Smooth muscle cell (in vitro differentiated cells): Measurements from ENCODE around the gene TENT5C. TPM values are rescaled to one million over a fixed set of nuclear protein-coding genes. Genes with fewer than 3 reads are reported as not detected.

Source experiments
- DNase-seq: peaks from one replicate; lab custom pipeline; 2025; ENCODE audit not compliant: unreplicated experiment; lab: John Stamatoyannopoulos, UW
- H2AFZ ChIP-seq: fragments of 200-600 bp; sonication (generic); 2 replicates; pipeline ENCODE4 v1.6.0; 2016; ENCODE audit warnings: antibody characterized with exemption, low read depth, mild to moderate bottlenecking
- H3F3A ChIP-seq: fragments of 200-600 bp; sonication (generic); 2 replicates; pipeline ENCODE4 v1.6.0; 2017; ENCODE audit warnings: antibody characterized with exemption, low read depth
- H3K27ac ChIP-seq: fragments of 200-600 bp; sonication (generic); 2 replicates; pipeline ENCODE4 v1.5.1; 2016; ENCODE audit warnings: low read depth, mild to moderate bottlenecking
- H3K27me3 ChIP-seq: fragments of 200-600 bp; sonication (generic); 2 replicates; pipeline ENCODE4 v1.6.1; 2016; ENCODE audit warnings: low read depth, mild to moderate bottlenecking
- H3K36me3 ChIP-seq: fragments of 200-600 bp; sonication (generic); 2 replicates; pipeline ENCODE4 v1.5.1; 2016; ENCODE audit warnings: low read depth
- H3K4me1 ChIP-seq: fragments of 200-600 bp; sonication (generic); 2 replicates; pipeline ENCODE4 v1.5.1; 2016; ENCODE audit warnings: low read depth
- H3K4me2 ChIP-seq: fragments of 200-600 bp; sonication (generic); 2 replicates; pipeline ENCODE4 v1.6.0; 2016; ENCODE audit warnings: mild to moderate bottlenecking
- H3K4me3 ChIP-seq: fragments of 200-600 bp; sonication (generic); 2 replicates; pipeline ENCODE4 v1.5.1; 2016; ENCODE audit warnings: mild to moderate bottlenecking
- H3K79me2 ChIP-seq: fragments of 200-600 bp; sonication (generic); 2 replicates; pipeline ENCODE4 v1.6.0; 2016; ENCODE audit warnings: low read depth, mild to moderate bottlenecking
- H3K9ac ChIP-seq: fragments of 200-600 bp; sonication (generic); 2 replicates; pipeline ENCODE4 v1.6.0; 2016; ENCODE audit warnings: low read depth
- H3K9me3 ChIP-seq: fragments of 200-600 bp; sonication (generic); replicated peaks from 2 replicates; pipeline ENCODE4 v1.5.1; 2016; ENCODE audit warnings: low read depth
- H4K20me1 ChIP-seq: fragments of 200-600 bp; sonication (generic); 2 replicates; pipeline ENCODE4 v1.6.0; 2016; ENCODE audit warnings: low read depth
- WGBS: methylation state at CpG from one replicate; pipeline ENCODE4 v1.1.7; 2016; ENCODE audit warnings: low lambda C conversion rate; 5-methylcytosine and 5-hydroxymethylcytosine counted together
- polyA plus RNA-seq: library from polyadenylated mRNA; unstranded; fragments of >200 nt; fragmentation: Nextera tagmentation; extraction: Ambion mirVana; gene quantifications from 2 replicates; pipeline ENCODE4 v1.2.1, GENCODE V29; 2016
- total RNA-seq: library from RNA; depleted of rRNA; stranded (reverse); fragments of >200 nt; gene quantifications from 2 replicates; pipeline ENCODE4 v1.2.3, GENCODE V29; 2014
- TF ChIP-seq, protein P1 (sequence below): fragments of 200-600 bp; sonication (generic); IDR thresholded peaks from 2 replicates; pipeline ENCODE4 v1.5.1; 2017; ENCODE audit warnings: borderline replicate concordance, mild to moderate bottlenecking, antibody characterized with exemption; ENCODE audit not compliant: insufficient read depth, poor library complexity, severe bottlenecking

TENT5C gene
- total and polyA plus RNA-seq, 2 experiments from 2014 or later = 5.3 to 5.7 TPM

- no peaks in the 10 kb centered on the region for H3K9me3 ChIP-seq
- H3K27me3 ChIP-seq = no peaks in the 10 kb centered on the region
- no peak overlapping the region for H2AFZ ChIP-seq
- H3K27ac ChIP-seq = no peak overlapping the region
- H3K79me2 ChIP-seq = peaks cover 42% of the 10 kb centered on the region
- peaks cover 27% of the 10 kb centered on the region for H3F3A ChIP-seq
- no peak overlapping the region for H3K4me3 ChIP-seq
- H3K4me2 ChIP-seq = no peak overlapping the region
- no peak overlapping the region for H3K9ac ChIP-seq
- TF ChIP-seq, protein P1, sequence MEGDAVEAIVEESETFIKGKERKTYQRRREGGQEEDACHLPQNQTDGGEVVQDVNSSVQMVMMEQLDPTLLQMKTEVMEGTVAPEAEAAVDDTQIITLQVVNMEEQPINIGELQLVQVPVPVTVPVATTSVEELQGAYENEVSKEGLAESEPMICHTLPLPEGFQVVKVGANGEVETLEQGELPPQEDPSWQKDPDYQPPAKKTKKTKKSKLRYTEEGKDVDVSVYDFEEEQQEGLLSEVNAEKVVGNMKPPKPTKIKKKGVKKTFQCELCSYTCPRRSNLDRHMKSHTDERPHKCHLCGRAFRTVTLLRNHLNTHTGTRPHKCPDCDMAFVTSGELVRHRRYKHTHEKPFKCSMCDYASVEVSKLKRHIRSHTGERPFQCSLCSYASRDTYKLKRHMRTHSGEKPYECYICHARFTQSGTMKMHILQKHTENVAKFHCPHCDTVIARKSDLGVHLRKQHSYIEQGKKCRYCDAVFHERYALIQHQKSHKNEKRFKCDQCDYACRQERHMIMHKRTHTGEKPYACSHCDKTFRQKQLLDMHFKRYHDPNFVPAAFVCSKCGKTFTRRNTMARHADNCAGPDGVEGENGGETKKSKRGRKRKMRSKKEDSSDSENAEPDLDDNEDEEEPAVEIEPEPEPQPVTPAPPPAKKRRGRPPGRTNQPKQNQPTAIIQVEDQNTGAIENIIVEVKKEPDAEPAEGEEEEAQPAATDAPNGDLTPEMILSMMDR = no peak
- DNase-seq = no peak
- H3K4me1 ChIP-seq = peaks cover 8% of the 10 kb centered on the region
- peaks cover 24% of the 10 kb centered on the region for H4K20me1 ChIP-seq
- 96% methylated on average over 3 of the region's 3 CpGs for WGBS
- H3K36me3 ChIP-seq = no peaks in the 10 kb centered on the region
Measured at GRCh38 chr1:117616356-117616755, 10.5 kb downstream of the TENT5C start.

- no peak for DNase-seq
- no peak overlapping the region for H2AFZ ChIP-seq
- no peaks in the 10 kb centered on the region for H3K27me3 ChIP-seq
- H3K79me2 ChIP-seq = peaks cover 42% of the 10 kb centered on the region
- H3F3A ChIP-seq = peaks cover 25% of the 10 kb centered on the region
- peaks cover 24% of the 10 kb centered on the region for H4K20me1 ChIP-seq
- no peak overlapping the region for H3K4me3 ChIP-seq
- H3K4me1 ChIP-seq = peaks cover 8% of the 10 kb centered on the region
- no peaks in the 10 kb centered on the region for H3K9me3 ChIP-seq
- 84% methylated on average over 6 of the region's 6 CpGs for WGBS
- no peak overlapping the region for H3K27ac ChIP-seq
- no peaks in the 10 kb centered on the region for H3K36me3 ChIP-seq
- H3K9ac ChIP-seq = no peak overlapping the region
- H3K4me2 ChIP-seq = no peak overlapping the region
- TF ChIP-seq, protein P1 = no peak
Measured at GRCh38 chr1:117616967-117617366, 11.1 kb downstream of the TENT5C start.

- H3K36me3 ChIP-seq = no peaks in the 10 kb centered on the region
- no peak overlapping the region for H3K27ac ChIP-seq
- H4K20me1 ChIP-seq = peaks cover 20% of the 10 kb centered on the region
- no peak for DNase-seq
- H3K4me3 ChIP-seq = no peak overlapping the region
- no peaks in the 10 kb centered on the region for H3K27me3 ChIP-seq
- H2AFZ ChIP-seq = no peak overlapping the region
- no peak overlapping the region for H3K9ac ChIP-seq
- no peak overlapping the region for H3K4me2 ChIP-seq
- H3K4me1 ChIP-seq = peaks cover 8% of the 10 kb centered on the region
- WGBS = 97% methylated on average over 2 of the region's 2 CpGs
- H3F3A ChIP-seq = peaks cover 19% of the 10 kb centered on the region
- TF ChIP-seq, protein P1 = no peak
- peaks cover 42% of the 10 kb centered on the region for H3K79me2 ChIP-seq
- H3K9me3 ChIP-seq = no peaks in the 10 kb centered on the region
Measured at GRCh38 chr1:117618450-117619122, 12.7 kb downstream of the TENT5C start.

DNA sequence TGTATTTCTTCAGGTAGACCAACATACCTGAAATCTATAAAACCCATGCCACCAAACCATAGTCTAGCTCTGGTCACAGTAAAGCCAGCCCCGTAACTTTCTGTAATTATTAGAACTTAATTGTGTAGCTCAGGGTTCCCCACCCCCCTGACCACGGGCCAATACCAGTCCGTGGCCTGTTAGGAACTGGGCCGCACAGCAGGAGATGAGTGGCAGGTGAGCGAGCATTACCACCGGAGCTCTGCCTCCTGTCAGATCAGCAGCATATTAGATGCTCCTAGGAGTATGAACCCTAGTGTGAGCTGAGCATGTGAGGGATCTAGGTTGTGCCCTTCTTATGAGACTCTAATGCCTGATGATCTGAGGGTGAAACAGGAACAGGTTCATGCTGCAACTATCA, 14.6 kb downstream of the TENT5C start:
- H3K9ac ChIP-seq = no peak overlapping the region
- H3K4me2 ChIP-seq = no peak overlapping the region
- no peak overlapping the region for H3K27ac ChIP-seq
- DNase-seq = no peak
- H3K4me3 ChIP-seq = no peak overlapping the region
- no peaks in the 10 kb centered on the region for H3K4me1 ChIP-seq
- H3K9me3 ChIP-seq = no peaks in the 10 kb centered on the region
- TF ChIP-seq, protein P1 = no peak
- peaks cover 3% of the 10 kb centered on the region for H3F3A ChIP-seq
- H2AFZ ChIP-seq = no peak overlapping the region
- no peaks in the 10 kb centered on the region for H3K27me3 ChIP-seq
- peaks cover 42% of the 10 kb centered on the region for H3K79me2 ChIP-seq
- peaks cover 20% of the 10 kb centered on the region for H4K20me1 ChIP-seq
- no peaks in the 10 kb centered on the region for H3K36me3 ChIP-seq
- 96% methylated on average over 6 of the region's 6 CpGs for WGBS
